ENCODE data around the gene PHF5A.

- TF ChIP-seq EZH2phosphoT487 (conservative IDR thresholded peaks at IDR 0.05; ENCODE audit: low read length), result no peak
- no peak for TF ChIP-seq CTCF (IDR thresholded peaks at IDR 0.05; ENCODE audit: insufficient read depth, low read length, poor library complexity, severe bottlenecking)
These were observed 38.5 kb downstream of the PHF5A start for GRCh38 chr22:41429951-41430332.
